Right renal pelvis (tissue), 4 donors: ENCODE results near the gene RBP2. TPM values are rescaled to one million over a fixed set of nuclear protein-coding genes. Genes with fewer than 3 reads are reported as not detected.
"Not testable (repeated sequence)": the region's sequence is repeated elsewhere in the genome, so short reads cannot be mapped to it uniquely, and the experiment has no call there.

Source experiments
- DNase-seq, 4 donors: peaks; one replicate each; pipeline ENCODE4 v3.0.0-alpha.2; 2013; ENCODE audit warnings: low read depth in 4 of 4, low spot score in 3 of 4, missing footprints in 1 of 4
- polyA plus RNA-seq, 4 donors: library from polyadenylated mRNA; unstranded; fragments of 120-200 nt; gene quantifications; one replicate each; pipeline ENCODE4 v1.2.1, GENCODE V29; 2013; ENCODE audit not compliant: insufficient read length in 4 of 4

RBP2 gene
- polyA plus RNA-seq, 4 donors, result 0.13 to 0.44 (median 0.40) TPM; not detected in 1

DNA sequence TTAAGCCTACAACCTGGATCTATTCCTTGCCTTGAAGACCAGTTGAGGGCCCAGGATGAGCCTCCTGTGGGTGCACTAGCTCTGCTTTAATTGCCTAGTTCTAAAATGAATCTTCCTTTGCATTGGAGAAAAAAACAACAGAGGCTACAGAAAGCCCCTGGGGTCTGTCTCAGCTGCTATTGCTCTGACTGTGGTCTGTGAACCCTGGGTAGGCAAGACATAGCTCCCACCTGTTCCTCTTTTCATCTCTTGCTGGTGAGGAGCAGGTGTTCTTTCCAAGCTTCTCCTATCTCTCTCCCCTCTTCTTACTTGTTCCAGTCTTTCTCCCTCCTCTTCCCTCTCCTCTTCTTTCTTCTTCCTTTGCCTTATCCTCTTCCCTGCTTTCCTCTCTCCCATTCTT, 28.8 kb downstream of the RBP2 start:
- no peak for DNase-seq

DNA sequence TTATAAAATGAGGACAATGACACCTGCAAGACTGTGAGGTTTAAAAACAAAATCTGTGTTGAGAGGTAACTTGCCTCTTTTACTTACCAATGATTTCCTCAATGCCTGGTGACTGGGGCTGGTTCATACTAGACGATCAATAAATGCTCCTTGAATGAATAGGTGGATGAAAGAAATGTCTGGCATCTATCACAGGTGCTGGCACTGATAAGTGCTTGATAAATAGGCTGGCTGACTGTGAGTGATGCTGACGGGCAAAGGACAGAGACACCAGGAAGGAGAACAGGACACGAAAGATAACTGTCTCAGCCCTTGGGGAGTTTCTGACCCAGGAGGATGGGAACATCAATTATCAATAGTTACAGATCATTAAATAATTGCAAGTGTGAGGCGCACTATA, 31.9 kb downstream of the RBP2 start:
- DNase-seq, result no peak

DNA sequence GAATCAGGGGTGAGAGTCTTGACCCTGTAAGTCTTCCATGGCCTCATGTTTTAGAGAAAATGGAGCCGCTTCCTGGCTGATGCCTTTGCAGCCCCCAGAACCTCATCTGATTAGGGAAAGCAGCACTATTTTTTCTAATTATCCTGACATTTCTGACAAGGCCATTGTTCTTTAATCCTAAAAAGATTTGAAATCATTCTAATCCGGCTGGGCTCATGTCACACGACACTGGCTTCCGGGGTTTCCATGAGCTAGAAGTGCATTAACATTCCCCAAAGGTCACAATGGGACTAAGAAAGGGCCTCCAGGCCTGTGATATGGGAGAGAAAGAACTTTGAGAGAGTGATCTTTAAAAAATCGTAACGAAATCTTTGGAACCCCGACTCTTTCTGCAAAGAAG, 33.1 kb downstream of the RBP2 start:
- DNase-seq, result no peak

DNA sequence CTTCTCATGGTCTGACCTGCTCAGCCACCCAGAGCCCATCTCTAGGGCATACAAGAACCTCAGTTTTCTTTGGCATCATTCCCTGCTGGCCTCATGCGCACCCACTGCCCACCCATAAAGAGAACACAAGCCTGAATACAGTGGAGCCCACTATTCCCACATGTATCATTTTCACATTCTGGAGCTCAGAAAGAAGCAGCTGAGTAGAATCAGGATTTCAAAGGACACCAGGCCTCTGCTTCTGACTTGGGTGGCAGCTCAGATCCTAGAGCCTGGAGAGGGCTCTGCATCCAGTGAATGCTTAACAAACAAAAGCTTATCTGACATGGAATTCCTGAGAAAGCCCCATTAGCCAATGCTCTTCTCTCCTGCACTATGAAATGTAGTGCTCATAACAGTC, 34.7 kb downstream of the RBP2 start:
- DNase-seq, result no peak

DNA sequence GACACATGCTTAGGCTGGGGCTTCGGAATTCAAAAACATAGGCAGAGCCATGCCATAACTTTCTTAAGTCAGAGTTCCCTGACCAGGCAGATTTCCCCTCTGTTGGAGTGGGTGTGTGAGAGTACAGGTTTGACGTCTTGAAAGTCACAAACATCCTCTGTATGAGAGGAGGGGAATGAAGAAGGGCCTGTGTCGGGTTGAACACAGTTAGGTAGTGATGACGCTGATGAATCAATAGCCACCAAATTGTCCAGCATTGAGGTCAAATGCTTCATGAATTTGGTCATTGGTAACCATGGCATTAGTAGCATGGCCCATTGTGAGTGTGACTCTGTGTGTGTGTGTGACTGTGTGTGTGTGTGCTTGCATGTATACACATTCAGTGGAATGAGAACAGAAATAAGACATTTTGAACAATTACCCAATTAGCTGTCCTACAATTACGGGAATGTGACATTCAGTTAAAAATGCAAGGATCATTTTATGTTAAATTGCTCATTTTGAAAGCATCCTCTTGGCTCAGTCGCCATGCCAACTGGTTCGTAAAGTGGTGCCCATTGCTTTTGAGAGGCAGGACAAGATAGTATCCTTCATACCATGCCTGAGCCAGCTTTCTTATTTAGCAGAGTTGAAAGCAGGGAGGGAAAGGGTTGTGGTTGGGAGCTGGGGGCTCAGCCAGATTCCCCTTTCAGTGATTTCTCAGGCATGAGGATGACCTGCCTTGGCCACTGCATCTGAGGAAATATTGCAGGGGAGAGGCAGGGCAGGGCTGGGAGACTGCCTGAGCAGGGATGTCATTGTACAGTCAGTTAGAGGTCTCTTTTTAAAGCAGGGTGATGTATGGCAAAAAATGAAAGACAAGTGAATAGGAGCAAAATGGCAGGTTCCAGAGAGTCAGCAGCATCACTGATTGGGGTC, 35.4 kb downstream of the RBP2 start:
- DNase-seq, result no peak

DNA sequence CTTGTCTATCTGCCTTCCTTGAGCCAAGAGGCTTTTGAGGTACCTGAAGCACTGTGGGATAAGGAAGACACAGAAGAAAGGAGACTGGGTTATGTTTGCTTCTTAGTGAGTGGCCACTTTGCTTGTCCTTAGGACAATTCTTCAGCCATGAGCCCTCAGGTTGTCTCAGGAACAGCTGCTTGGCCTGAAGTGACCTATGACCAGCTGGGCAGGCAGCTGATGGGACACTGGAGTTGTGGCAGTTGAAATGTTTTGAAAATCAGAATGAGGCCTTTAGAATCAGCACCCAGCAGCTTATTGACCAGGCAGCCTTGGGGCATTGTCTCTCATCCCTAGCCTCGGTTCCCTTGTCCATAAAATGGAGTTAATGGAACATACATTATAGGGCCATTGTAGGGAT, 37.0 kb downstream of the RBP2 start:
- no peak for DNase-seq

DNA sequence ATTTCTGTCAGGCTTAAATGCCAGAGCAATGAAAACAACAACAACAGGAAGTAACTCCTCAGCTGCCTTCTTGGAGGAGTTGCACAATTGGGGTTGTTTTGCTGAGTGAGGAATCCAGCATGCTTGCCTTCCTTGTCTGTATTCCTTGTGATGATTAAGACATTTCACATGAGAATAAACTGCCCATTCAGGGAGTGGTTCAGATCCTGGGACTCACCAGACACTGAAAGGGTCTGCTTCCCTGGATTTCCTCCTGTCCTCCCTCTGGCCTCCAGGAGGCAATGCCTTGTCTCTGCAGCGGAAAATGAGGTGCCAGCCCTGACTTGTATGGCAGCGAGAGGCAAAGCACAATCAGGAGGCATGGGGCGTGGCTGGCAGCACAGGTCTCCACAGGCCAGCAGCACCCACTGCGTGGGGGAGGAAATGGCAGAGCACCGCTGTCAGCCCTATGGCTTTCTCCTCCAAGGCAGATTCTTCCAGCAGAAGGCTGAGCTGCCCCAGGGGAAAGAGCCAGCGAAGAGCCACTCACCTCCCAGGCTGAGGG, 41.5 kb downstream of the RBP2 start:
- DNase-seq, result no peak

DNA sequence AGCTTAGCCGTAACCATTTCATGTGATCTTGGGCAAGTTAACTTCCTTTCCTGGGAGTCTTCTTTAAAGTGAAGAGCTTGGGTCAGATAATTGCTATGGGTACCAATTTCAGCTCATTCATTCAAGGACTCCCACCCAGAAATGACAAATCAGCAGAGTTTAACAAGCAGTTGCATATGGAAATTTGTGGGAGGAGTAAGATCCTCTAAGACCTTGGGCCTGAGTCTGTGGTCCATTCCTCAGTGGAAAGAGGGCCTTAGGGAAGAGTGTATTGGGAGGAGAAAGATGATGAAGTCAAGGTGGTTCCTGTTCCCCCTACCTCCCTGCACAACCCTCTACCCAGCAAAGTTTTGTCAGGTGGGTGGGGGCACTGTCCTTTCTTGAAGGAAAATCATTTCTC, 42.1 kb downstream of the RBP2 start:
- no peak for DNase-seq

DNA sequence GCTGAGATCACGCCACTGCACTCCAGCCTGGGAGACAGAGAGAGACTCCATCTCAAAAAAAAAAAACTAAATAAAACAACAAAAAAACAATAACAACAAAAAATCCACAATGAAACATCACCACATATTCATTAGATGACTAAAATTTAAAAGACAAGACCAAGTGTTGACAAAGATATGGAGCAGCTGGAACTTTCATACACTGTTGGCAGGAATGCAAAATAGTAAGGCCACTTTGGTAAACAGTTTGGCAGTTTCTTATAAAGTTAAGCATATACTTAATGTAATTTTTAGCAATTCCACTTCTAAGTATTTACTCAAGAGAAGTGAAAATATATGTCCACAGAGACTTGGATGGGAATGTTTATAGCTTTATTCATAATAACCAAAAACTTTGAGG, 43.2 kb downstream of the RBP2 start:
- DNase-seq, result no peak

DNA sequence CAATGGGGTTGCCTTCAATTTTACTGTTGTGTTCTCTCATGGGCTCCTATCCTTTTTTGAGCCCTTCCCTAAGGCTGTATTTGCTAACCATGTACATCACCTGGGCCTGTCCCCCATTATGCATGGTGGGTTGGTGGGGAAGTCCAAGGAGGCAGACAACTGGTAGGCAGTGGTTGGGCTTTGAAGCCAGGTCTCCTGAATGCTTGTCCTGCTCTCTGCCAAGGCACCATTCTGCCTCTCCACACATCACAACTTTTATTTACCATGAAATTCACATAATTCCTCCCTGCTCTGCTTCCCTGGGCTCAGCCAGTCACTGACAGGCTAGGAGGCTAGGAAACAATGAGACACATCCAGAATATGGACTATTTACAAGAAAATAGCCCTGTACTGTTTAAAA, 45.8 kb downstream of the RBP2 start:
- DNase-seq, result no peak

DNA sequence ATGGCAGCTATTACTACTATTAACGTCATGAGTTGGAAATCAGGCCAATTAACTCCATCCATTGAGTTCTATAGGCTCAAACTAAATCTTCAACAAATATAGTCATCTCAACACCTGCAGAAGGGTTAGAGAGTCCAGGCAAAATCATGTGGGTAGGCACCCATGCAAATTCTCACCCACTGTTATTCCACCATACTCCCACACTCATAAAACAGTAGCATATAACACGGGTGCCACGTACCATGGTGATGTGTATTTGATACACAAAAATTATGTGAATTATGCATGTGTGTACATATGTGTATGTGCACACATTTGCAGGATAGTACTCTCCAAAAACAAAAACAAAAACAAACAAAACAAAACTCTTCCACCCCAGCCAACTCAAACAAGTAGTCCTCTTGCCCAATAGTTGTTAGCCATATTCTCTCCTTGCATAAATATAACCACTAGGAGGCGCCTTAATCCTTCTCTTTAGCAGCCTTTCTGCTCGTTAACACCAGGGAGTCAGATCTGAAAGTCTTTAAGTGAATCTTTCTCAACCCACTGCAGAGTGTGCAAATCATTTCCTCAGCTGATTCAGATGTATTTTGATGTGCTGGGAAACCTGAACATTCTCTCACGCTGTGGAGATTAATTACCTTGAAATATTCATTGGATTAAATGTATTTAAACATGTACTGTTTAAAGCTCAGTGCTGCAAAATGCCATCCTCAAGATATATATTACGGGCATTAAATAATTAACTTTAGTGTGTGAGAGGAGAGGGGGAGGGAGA, 48.8 kb downstream of the RBP2 start:
- DNase-seq, result peak; percentile 49 to 70 (median 65)

DNA sequence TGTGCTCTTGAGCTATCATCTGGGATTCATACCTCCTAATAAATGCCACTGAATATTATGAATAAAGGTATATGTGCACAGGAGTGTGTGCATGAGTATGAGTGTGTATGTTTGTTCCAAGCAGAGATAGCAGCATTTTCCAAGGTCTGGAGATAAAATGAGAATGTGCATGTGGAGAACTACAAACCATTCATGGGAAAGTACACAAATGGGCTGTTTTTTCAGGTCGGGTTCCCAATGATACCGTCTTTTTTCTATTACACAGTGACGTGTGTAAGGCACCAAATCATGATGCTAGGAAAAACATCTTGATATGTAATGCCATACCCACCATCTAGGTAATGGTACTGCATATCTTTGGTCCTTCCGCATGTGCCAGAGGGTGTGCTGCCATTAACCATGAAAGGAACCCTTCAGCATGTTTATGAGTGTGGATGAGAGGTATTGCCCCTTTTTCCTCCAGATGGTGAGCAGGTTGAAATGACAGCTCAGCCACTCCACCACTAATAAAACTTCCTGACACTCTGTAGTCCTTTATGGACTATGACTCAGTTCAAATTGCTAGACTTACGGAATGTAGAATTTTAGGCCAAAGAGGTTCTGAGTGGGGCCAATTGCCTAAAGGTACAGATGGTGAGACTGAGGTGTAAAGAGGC, 50.4 kb downstream of the RBP2 start:
- no peak for DNase-seq

DNA sequence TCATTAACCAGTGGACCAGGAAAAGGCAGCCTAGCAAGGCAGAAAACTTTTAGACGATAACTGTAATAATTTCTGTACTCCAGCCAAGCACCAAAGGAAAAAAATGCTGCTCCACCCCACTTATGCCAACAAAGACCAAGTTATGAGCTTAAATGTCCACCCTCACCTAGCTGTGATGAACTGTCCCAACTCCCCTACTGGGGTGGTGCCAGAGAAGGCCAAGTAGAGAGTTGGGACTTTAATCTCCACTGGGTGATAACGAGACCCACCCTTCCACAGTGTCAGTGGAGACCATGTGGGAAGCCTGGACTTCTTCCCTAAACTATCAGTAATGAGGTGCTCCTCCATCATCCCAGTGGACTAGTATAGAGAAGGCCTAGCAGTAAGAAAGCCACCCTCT, 53.1 kb downstream of the RBP2 start:
- no peak for DNase-seq

DNA sequence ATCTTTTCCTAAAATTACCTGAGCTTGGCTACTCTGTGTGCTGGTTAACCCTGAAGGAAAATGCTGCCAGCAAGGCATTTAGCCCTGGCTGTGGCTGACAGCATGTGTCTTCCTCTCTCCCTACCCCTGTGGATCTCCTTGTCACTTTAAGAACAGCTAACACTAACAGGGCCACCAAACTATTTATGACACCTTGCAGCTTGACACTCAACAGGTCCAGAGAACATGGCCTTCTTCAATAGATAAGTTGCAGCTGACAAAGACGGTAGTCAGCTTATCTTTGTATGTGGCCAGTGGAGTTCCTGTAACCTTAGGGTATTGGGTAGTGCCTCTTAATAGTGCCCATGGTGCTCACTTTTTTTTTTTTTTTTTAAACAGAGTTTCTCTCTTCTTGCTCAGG, 54.9 kb downstream of the RBP2 start:
- DNase-seq, result no peak

DNA sequence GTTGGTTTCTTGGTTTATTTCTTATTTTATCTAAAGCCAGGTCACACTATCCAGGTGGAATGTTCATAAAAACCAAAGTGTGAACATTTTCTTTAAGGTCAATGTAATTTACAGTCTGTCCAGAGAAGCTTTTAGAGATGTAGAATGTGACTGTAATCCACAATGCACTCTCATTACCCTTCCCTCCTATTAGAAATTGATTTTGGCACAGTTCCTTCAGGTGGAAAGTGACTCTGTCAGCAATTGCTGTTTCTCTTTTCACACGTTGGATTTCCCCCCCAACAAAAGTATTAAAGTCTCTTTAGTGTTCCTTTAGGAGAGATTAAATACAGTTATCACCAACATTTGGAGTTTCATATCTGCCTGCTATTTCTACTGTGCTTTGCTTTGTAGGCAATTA, 55.3 kb downstream of the RBP2 start:
- no peak for DNase-seq

DNA sequence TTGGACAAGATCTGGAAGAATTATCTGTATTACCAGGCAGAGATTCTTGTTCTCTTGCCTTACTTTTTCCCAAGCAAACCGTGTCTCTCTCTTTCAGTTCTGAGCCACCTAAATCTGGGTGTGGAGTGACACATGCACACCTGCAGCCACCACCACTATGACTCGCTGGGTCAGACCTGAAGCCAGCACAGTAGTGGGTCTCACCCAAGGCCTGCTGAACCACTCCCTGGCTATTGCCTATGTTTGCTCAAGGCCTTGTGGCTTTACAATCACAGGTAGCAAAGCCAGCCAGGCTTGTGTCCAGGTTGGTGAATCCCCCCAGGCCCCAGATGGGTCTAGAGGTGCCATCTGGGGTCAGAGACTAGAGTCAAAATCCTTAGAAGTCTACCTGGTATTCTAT, 58.2 kb downstream of the RBP2 start:
- no peak for DNase-seq

DNA sequence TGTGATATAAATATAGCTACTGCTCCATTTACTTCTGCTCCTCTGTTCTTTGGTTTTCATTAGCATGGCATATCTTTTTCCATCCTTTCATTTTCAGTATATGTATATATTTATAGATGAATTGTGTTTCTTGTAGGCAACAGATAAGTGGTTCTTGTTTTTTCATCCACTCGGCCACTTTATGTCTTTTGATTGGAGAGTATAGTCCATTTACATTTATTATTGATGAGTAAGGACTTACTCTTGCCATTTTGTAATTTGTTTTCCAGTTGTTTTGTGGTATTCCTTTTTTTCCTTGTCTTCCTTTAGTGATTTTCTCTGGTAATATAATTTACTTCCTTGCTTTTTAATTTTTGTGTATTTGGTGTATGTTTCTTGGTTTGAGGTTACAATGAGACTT, 60.0 kb downstream of the RBP2 start:
- DNase-seq, result no peak

DNA sequence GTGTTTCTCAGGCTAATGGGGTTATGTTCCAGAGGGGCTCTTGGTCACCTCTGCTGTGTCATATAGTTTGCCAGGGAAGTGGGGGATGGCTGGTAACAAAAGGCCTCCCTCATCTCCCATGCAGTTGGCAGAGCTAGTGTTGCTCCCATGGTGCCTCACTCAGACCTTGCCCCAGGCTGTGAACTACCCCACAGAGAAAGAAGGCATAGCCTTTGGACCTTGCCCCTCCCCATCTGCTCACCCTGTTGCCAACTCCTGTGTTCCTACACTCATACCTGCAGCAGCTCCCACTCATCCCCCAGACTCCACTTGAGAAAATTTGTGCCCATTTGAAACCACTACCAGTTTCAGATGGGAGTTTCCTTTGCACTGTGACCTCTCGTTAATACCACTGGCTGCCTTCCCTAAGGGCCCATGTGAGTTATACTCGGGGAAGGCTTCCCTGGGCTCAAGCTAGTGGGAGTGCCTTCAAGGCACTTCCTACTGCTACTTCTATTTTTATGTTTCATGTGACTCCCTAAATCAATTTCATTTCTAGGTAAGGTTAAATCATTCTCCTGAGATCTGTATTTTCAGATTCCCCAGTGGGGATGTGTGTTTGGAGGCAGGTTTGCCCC, 61.6 kb downstream of the RBP2 start:
- DNase-seq, result no peak

DNA sequence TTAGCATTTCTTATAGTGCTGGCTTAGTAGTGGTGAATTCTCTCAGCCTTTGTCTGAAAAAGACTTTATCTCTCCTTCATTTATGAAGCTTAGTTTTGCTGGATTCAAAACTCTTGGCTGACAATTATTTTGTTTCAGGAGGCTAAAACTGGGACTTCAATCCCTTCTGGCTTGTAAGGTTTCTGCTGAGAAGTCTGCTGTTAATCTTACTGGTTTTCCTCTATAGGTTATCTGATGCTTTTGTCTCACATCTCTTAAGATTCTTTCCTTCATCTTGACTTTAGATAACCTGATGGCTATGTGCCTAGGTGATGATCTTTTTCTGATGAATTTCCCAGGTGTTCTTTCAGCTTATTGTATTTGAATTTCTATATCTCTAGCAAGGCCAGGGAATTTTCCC, 63.4 kb downstream of the RBP2 start:
- not testable (repeated sequence) for DNase-seq
